ENCODE results near the gene SNX9.
A peak's percentile ranks its signal among the peaks of the same experiment; 100 is the strongest.

SNX9 gene

GRCh38 chr6:157859775-157860504 lies 36.9 kb downstream of the SNX9 start:
- DNase-seq (ENCODE audit: low spot score) = no peak

GRCh38 chr6:157860505-157860991 lies 37.5 kb downstream of the SNX9 start:
- no peak for DNase-seq (ENCODE audit: low spot score)

DNA sequence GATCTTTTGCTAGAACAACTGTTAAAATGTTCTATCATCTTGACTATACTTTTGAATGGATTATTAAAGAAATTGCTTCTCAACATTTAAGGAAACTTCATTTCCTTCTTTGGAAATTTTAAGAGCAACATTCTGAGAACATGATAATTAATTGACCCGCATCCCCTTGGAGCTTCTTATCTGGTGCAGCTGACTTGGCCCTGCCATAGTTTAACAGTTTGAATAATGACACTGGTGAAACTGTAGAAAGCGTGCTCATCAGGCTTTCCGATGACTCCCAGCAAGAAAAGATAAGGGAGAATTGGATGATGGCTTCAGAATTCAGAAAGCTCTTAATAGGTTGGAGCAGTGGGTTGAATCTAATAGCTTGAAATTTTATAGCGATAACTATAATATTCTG lies 38.1 kb downstream of the SNX9 start:
- DNase-seq (ENCODE audit: low spot score) = no peak

DNA sequence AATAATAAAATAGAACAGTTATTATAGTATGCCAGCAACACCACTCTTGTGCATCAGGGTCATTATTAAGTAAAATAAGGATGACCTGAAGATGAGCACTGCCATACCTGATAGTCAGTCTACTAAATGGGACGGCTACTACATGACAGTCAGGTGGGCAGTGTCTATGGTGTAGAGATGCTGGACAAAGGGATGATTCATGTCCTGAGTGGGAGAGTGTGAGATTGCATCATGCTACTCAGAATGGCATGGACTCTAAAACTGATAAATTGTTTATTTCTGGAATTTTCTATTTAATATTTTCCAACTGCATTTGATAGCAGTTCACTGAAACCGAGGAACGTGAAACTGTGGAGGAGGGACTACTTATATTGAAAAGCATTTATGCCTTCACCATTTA lies 38.8 kb downstream of the SNX9 start:
- no peak for DNase-seq (ENCODE audit: low spot score)

DNA sequence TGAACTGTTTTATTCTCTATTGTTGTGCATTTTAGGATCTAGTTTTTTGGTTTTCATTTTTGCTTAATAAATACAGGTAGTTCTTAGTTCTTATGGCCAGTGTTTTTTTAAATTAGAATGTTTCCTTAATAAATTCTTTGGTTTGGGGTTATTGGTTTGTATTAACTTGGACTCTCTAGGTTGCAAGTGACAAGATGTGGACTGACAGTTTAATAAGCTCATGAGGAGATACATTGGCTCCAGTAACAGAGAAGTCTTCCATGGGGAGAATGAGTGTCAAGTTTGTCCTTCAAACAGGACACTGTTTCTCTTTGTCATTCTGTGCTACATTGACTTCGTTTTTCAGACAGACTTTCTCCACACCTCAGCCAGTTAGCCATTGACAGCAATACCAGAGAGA lies 39.7 kb downstream of the SNX9 start:
- no peak for DNase-seq (ENCODE audit: low spot score)

GRCh38 chr6:157864185-157864761 lies 41.2 kb downstream of the SNX9 start:
- no peak for DNase-seq (ENCODE audit: low spot score)

GRCh38 chr6:157865249-157865648 lies 42.2 kb downstream of the SNX9 start:
- no peak for DNase-seq (ENCODE audit: low spot score)

DNA sequence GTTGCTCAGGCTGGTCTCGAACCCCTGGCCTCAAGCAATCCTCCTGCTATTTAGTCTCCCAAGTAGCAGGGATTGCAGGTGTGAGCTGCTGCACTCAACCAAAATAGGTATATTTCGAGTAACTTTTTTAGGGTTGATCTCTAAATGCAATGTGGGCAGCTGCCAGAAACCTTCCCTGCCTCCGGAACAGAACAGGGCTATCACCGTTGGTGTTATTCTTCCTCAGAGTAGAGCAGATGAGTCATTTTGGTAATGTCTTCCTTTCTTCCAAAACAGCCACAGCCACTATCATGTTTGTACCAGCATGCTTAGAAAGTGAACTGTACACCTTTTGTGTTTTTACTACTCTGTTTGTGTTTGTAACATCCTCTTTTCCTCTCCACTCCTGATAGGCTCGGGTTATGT lies 44.1 kb downstream of the SNX9 start:
- DNase-seq (ENCODE audit: low spot score) = no peak

- no peak for DNase-seq (ENCODE audit: low spot score)
Measured at GRCh38 chr6:157867981-157868380, 44.9 kb downstream of the SNX9 start.

DNA sequence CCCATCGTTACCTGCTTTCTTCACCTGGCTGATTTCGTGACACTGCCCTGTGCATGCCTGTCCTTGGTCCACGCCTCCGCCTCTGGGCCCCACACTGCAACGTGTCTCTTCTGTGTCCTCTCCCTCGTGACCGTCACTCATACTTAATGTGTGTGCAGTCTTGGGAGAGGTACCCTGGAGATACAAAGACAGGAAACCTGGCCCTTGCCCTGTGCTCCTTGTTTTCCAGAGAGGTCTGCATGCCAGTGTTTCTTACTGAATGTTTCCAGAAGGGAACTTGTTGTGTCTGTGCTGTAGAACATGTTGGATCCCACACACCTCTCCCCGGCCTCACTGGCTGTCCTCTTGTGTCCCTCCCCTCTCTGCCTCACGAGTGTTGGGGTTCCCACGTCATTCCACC lies 45.8 kb downstream of the SNX9 start:
- DNase-seq (ENCODE audit: low spot score) = no peak

DNA sequence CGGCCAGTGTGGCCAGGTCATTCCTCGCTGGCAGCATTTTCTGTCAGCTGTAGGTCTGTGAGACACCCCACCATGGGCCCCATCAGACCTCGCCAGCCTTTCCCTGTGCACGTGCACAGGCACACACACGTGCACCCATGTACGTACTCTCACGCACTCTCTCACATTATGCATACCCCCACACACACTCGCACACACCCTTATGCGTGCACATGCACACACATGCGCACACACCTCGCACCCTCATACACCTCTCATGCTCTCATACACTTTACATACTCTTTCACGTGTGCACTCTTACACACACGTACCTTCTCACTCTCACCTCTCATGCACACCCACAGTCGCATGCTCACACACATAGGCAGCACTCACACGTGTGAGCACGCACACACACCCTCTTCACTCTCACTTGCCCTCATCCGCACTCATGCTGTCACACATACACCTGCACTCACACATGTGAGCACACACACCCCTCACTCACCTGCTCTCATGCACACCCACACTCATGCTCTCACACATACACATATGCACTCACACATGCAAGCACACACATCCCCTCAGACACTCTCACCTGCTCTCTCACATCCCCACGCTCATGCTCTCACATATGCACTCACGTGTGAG lies 46.7 kb downstream of the SNX9 start:
- no peak for DNase-seq (ENCODE audit: low spot score)

DNA sequence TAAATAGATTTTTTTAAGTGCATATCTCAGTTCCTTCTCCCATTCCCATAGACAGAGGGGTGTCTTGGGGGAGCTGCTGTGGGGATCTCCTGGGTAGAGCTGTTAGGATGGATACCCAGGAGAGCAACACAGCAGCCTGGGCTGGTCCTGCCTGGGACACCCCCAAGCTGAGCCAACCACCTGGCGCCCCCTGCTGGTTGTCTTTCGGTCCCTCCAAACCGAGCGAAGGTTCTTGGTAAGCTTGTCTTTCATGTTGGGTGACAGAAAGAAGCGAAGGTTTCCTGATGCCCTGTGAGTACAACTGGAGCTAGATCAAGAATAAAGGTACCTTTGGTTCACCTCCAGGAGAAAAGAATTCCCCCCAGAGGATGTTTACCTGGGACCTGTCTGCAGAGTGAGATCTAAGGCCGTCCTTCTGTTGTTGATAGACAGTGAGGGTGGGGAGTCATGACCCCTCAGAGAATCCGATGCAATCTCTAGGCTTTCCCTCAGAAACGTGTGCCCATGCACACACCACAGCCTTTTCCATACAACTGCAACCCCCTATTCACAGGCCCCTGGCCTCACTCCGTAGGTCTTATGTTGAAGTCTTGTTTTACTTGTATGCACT lies 50.8 kb downstream of the SNX9 start:
- DNase-seq (ENCODE audit: low spot score) = peak; percentile 50

- no peak for DNase-seq (ENCODE audit: low spot score)
Measured at GRCh38 chr6:157877149-157877548, 54.1 kb downstream of the SNX9 start.

GRCh38 chr6:157877573-157878438 lies 54.8 kb downstream of the SNX9 start:
- DNase-seq (ENCODE audit: low spot score) = no peak

DNA sequence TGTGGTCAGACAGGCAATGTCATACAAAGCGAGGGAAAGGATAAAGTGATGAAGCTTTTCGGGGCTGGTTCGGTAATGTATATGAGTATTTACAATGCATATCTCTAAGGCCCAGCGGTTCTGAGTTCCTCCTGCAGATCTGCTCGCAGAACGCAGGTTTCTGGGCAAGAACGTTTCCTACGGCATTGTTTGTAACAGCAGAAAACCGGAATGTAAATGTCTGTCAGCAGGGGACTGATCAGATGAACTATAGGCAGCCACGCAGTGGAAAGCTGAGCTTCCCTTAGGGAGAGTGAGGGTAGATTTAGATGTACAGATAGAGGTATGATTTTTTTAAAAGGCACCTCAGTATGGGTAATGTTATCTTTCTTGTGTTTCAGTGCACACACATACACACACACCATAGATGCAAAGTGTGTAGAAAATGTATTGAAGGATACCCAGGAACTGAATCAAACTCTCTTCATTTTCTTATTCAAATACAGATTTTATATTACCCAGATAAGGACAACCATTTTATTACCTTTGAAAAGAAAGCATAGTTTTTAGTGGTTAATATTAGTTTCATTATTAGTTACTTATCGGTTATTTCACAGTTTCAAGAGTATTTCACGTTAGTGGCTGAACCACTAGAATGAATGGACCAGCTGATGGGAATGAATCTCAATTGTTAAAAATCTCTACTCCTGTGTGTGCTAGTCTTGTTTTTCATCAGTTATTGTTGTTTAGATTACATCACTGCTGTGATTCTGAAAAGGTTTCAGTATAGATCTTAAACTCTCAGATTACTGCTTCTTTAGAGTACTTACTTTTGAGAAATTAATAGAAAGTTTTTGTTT lies 56.2 kb downstream of the SNX9 start:
- no peak for DNase-seq (ENCODE audit: low spot score)

DNA sequence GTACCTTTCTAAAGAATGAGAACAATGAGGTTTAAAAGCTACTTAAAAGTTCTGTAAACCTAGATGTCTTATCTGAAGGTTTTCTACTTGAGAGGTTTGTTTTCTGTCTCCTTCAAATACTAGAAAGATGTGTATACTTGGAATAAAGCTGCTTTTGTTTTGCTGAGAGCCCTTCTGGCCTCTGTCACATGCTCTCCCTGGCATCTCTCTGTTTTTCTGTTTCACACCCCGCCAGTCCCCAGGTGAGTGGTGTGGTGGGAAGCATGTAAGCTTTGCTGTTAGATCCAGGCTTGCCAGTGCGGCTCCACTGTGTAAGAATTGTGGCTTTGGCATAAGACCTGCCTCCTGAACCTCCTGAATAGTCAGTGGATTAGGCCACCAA lies 56.8 kb downstream of the SNX9 start:
- DNase-seq (ENCODE audit: low spot score) = peak; percentile 69

- no peak for DNase-seq (ENCODE audit: low spot score)
Measured at GRCh38 chr6:157880534-157880933, 57.5 kb downstream of the SNX9 start.

DNA sequence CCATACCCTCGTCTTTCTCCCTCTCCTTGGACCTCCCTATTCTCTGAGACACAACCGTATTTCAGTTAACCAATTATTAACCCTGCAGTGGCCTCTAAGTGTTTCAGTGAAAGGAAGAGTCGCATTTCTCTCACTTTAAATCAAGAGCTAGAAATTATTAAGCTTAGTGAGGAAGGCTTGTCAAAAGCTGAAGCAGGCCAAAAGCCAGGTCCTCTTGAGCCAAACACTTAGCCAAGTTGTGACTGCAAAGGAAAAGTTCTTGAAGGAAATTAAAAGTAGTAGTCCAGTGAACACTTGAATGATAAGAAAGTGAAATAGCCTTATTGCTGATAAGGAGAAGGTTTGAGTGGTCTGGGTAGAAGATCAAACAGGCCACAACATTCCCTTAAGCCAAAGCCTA lies 58.3 kb downstream of the SNX9 start:
- DNase-seq (ENCODE audit: low spot score) = no peak

GRCh38 chr6:157884756-157885155 lies 61.7 kb downstream of the SNX9 start:
- no peak for DNase-seq (ENCODE audit: low spot score)

DNA sequence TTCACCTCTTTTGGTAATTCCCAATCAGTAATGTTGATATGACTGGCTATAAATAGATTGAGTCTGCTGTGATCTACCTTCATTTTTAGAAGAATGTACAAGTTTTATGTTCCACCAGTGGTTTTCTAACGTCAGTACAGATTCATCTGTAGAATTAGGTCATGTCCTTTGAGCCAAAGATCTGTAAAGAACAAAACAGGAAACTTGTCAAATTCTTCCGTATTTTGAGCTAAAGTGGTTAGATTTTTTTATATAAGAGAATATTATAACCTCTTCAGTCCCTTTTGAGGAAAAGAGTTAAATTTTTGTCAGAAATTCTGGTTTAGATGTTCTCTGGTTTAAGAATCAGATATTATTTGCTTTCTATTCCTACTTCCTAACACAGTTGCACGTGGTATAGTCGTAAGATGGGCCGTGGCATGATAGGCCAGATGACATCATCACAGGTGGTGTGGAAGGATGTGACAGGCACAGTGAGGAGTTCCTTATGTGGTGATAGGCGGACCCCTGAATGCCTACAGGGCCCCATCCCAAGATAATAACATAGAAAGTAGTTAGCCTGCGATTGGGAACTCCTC lies 62.3 kb downstream of the SNX9 start:
- DNase-seq (ENCODE audit: low spot score) = no peak

DNA sequence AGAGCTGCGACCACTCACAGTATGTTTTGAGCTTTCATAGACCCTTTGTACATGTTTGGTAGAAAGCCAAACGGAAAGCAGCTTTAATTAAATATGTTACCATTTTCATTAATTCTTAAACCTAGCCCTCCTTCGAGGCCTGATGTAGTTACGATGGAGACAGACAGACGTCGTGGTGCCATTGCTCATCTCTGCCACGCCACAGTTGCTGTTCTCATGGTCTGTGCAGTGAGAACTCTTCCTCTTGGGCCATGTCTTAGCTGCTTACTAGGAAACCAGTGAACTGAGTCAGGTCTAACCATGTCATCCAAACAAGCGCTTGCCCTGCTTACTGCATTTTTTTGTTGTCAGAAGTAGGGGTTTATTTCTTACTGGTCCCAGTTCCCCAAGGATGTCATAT lies 62.8 kb downstream of the SNX9 start:
- no peak for DNase-seq (ENCODE audit: low spot score)

All from putamen (tissue), 1 donor.